Measurements from ENCODE around the gene STARD9.

- TF ChIP-seq HDGF (IDR thresholded peaks at IDR 0.05): no peak
- no peak for TF ChIP-seq CTCF (IDR thresholded peaks at IDR 0.05 in 2 of 3, conservative IDR thresholded peaks at IDR 0.05 in 1 of 3; ENCODE audit: control insufficient read depth in 2 of 3, extremely low read depth in 1 of 3, insufficient read depth in 1 of 3, low read depth in 3 of 3, low read length in 3 of 3)
- no peak for TF ChIP-seq PKNOX1 (IDR thresholded peaks at IDR 0.05)
- TF ChIP-seq REST (IDR thresholded peaks at IDR 0.05; ENCODE audit: low read depth, low read length): no peak
- no peak for TF ChIP-seq FOXM1 (IDR thresholded peaks at IDR 0.05; ENCODE audit: low read depth, low read length)
- no peak for TF ChIP-seq ZNF24 (IDR thresholded peaks at IDR 0.05)
- TF ChIP-seq STAT3 (IDR thresholded peaks at IDR 0.05; ENCODE audit: low read depth, low read length): no peak
- no peak for TF ChIP-seq POLR2AphosphoS5 (IDR thresholded peaks at IDR 0.05; ENCODE audit: low read length)
- TF ChIP-seq POLR2A (IDR thresholded peaks at IDR 0.05; ENCODE audit: low read depth, low read length): no peak
- no peak for TF ChIP-seq MEF2B (IDR thresholded peaks at IDR 0.05; ENCODE audit: partially characterized antibody, poor library complexity, severe bottlenecking)
- no peak for TF ChIP-seq SMC3 (IDR thresholded peaks at IDR 0.05; ENCODE audit: borderline replicate concordance, low read length)
- TF ChIP-seq ZNF274 (IDR thresholded peaks at IDR 0.05; ENCODE audit: insufficient read depth, insufficient read length): no peak
- no peak for TF ChIP-seq EZH2 (IDR thresholded peaks at IDR 0.05; ENCODE audit: borderline replicate concordance, control insufficient read depth, low read depth, low read length)
- TF ChIP-seq ATF2 (IDR thresholded peaks at IDR 0.05; ENCODE audit: low read length): no peak
These were observed 117.1 kb downstream of the STARD9 start for GRCh38 chr15:42692536-42692935.

Data from GM12878 (cell line).